ENCODE results near the gene MMRN2.
"Not testable (repeated sequence)": the region's sequence is repeated elsewhere in the genome, so short reads cannot be mapped to it uniquely, and the experiment has no call there.

The MMRN2 gene

DNA sequence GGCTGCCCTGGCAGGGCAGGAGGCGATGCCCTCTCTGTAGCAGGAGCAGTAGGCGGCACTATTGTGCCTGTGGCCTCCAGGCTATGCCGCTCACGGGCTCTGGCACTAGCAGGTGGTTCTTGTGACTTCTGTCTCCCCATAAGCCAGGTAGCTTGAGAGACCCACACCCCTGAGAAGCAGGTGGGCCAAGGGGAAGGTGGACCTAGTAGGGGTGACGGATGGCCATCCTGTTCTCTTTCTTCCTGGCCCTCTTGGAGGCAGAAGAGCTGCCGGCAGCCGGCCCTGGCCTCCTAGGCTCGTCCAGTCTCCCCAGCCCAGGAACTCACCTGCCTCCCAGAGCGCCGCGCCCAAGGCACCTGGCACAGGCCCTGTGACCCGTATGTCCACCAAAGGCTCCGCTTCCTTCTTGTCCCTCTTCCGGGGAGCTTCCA is 15.4 kb downstream of the MMRN2 start:
- no peak for DNase-seq (ENCODE audit: low read depth)

DNA sequence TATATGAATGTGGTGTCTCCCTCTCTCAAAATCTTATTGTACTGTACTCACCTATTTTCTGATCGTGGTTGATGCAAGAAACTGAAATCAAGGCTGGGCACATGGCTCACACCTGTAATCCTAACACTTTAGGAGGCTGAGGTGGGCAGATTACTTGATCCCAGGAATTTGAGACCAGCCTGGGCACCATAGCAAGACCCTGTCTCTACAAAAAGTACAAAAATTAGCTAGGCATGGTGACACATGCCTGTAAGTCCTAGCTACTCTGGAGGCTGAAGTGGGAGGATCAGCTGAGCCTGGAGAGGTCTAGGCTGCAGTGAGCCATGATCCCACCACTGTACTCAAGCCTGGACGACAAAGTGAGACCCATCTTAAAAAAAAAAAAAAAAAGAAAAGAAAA is 16.0 kb downstream of the MMRN2 start:
- no peak for DNase-seq (ENCODE audit: low read depth)

DNA sequence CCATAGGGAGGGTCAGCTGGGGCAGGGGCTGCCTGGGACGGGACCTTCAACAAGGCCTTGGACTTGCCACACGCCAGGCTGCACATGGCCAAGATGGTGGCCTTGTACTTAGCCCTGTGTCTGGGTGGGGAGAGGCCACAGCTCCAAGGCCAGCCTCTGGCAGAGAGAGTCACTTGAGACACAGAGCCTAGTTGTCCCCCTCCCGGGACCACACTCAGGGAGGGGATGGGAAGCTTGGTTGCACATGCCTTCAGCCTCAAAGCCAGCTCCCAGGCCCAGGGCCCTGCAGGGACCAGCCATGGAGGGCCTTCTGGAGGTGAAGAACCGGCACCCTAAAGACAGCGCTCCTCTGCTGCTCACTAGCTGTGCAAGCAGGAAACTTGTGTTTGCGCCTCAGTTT is 16.7 kb downstream of the MMRN2 start:
- DNase-seq (ENCODE audit: low read depth) = no peak

DNA sequence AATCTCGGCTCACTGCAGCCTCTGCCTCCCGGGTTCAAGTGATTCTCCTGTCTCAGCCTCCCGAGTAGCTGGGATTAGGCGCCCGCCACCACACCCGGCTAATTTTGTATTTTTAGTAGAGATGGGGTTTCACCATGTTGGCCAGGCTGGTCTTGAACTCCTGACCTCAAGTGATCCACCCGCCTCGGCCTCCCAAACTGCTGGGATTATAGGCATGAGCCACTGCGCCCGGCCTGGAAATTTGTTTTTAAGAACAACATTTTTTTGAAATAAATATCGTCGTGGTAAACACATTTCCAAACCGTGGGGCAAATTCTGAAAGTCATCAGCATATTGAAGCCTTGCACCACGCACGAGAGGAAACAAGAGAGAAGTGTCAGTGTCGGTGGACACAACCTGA is 17.3 kb downstream of the MMRN2 start:
- not testable (repeated sequence) for DNase-seq (ENCODE audit: low read depth)

DNA sequence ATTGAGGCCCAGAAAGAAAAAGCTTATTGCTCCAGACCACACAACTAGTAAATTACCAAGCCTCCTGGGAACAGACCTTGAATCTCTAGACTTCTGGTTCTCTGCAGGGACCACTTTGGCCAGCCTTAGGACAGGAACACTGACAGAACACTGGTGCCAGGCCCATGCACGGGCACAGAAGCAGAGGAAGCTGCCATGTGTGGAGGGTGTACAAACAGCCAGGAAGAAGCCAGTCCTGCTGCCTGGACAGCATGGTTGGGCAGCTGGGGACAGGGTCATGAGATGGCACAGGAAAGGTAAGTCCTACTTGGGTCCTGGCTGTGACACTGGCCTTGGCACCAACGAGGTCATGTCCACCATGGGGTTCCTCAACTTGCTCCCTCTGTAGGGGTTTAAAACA is 19.2 kb downstream of the MMRN2 start:
- no peak for DNase-seq (ENCODE audit: low read depth)

DNA sequence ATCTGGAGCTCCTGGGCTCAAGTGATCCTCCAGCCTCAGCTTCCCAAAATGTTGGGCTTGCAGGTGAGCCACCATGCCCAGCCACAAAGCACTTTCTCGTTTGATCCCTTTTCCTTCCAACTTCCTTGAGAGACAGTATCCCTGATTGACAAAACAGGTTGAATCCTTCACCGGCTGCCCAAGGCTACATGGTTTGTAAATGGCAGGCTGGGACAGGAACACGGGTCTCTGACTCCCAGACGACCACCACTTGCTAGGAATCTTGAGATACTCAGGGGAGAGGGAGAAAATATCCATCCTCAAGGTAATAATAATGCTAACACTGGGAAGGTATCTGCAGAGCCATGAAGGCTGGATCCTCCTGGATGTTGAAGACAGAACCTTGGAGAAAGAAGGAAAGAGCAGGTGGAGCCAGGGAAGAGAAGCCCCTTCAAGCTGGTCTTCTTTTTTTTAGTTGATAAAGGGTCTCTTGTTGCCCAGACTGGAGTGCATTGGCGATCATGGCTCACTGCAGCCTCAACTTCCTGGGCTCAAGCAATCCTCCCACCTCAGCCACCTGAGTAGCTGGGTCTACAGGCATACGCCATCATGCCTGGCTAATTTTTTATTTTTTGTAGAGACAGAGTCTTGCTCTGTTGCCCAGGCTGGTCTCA is 19.8 kb downstream of the MMRN2 start:
- DNase-seq (ENCODE audit: low read depth) = no peak

DNA sequence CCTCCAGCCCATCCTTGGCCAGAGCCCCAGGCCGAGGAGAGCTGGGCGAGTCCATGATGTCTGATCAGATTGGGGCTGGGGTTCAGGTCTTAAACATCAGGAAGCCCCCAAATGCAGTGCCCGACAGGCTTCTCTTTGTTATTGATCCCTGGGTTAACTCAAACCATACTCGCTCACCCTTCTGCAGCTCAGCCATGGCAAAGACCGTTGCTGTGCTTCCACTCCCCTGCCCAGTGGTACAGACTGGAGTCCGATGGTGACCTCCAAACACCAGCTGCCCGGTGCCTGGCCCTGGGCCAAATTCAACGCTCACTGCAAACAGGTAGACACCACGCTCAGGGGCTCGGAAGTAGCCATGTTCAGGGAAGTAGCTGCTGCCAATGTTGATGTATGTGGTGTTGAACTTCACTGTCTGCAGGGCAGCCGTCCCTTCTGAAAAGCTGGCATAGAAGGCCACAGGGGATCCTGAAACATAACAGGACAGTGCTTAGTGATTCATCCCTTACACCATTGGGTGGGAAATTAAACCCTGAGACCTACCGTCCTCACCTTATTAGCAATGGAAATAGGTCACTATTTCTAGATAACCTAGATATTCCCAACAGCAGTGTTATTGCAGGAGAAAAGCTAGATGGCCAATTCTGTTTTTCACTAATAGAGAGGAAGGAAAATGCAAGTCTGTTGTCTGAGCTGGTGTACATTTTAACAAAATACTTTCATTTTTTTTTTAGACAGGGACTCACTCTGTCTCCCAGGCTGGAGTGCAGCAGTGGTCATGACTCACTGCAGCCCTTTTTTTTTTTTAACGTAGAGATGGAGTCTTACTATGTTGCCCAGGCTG is 20.5 kb downstream of the MMRN2 start:
- DNase-seq (ENCODE audit: low read depth) = no peak

DNA sequence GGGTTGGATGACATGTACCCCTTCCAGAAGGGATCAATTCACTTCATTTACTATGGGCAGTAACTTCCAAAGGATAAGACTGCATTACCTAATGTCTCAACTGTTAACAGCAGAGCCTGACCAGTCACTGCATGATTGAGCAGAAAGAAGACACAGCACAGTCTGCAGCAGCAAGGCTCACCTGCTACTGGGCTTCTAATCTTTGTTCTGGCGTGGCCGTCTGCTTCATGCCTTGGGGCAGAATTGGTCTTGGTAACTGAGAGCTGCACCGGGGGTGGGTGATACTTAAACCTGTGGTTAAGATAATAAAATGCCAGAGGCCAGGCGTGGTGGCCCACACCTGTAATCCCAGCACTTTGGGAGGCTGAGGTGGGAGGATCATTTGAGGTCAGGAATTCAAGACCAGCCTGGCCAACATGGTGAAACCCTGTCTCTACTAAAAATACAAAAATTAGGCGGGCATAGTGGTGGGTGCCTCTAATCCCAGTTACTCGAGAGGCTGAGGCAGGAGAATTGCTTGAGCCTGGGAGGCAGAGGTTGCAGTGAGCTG is 23.2 kb downstream of the MMRN2 start:
- DNase-seq (ENCODE audit: low read depth) = not testable (repeated sequence)

DNA sequence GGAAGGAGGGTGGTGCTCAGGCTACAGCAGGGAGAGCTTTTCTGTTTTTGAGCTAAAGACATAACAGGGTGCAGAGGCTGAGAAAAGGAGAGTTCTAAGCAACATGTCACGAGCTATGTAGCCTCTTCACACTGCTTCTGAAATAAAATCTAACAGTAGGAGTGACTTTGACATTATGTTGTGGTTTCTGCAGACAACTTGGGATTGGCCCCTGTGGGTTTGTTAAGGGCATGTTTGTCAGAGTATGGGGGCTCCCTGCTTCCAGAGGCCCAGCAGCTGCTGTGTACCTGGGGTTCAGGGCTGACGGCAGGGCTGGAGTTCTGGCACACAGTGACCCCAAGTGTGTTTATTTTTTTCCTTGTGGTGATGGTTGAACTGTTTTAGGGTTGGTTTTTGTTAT is 24.7 kb downstream of the MMRN2 start:
- DNase-seq (ENCODE audit: low read depth) = no peak

DNA sequence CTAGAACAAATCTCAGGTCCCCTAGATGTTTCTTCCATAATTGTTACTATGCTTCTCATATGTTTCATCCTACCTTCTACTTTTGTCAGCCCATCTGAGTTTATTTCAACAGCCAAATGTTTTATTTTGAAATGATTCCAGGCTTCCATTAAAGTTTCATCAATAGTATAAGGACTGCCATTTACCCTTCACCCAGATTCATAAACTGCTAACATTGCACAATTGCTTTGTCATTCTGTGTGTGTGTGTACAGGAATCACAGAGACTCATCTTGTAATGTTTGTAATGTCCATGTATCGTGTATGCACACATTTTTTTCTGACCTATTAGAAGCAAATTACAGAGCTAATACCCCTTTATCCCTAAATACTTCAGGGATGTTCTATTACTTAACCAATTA is 25.5 kb downstream of the MMRN2 start:
- no peak for DNase-seq (ENCODE audit: low read depth)

DNA sequence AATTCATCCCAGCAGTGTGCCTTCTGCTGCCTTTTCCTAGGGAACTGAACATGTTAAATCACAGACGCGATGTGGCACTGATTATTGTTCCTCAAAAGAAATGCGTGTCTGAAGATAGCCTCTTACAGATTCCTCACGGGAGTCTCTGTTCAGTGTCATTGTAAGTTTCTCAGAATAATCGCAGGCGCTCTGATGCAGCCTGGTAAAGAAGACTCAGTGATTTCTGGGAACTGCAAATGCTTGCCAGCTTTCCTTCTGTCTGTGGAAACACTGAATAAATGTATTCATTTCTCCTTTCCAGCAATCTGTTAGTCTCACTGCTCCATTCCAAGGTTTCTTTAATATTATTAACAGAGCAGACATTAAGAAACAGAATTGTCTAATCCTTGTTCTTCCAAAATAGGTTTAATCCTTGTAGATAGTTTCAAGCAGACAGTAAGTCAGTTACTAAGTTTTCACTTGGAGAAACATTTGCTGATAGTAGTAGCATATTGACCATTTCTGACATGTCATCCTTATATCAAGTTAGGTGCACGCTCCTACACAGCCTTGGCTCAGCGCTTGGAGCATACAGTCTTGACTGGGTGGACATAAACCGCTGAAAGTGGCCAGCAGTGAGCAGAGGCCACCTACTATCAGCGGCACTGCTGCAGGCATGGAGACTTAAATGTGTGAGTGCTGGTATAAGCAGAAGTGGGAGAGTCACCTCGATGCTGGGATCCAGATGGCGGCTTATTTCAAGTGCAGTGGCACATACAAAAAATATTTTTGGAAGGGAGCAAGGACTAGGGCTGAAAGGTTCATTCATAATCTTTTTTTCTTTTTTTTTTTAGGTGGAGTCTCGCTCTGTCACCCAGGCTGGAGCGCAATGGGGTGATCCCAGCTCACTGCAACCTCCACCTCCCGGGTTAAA is 27.7 kb downstream of the MMRN2 start:
- DNase-seq (ENCODE audit: low read depth) = no peak

DNA sequence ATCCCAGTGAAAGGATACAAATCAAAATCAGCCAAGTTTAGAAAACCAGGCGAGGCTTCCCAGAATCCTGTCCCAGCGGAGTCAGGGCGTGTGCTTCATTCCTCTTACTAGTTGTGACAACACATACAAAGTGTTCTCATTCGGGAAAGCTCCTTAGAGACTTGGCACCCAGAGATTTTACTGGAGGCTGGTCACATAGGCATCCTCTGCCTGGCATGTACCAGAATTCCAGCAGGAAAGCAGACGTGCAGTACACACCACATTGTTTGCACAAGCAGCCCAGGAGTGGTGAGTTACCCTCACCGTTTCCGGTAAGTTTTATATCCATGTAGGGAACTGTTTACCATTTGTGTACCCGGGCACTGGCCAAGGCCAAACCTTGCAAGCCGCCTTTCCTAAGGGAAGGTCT is 34.9 kb downstream of the MMRN2 start:
- no peak for DNase-seq (ENCODE audit: low read depth)

DNA sequence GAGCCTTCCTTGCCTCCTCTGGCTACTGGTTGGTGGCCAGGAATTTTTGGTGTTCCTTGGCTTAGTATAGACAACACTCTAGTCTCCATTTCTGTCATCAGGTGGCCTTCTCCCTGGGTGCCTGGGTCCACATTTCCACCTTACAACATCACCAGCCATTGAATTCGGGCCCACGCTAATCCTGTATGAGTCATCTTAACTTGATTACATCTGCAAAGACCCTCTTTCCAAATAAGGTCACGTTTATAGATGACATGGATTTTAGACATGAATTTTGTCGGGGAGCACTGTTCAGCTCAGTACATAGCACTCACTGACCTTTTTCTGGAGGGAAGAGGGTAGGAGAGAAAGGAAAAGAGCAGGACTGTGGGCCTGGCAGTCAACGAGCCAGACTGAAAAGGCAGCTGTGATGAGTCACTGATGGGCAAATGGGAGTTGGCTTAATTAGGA is 39.4 kb downstream of the MMRN2 start:
- no peak for DNase-seq (ENCODE audit: low read depth)

DNA sequence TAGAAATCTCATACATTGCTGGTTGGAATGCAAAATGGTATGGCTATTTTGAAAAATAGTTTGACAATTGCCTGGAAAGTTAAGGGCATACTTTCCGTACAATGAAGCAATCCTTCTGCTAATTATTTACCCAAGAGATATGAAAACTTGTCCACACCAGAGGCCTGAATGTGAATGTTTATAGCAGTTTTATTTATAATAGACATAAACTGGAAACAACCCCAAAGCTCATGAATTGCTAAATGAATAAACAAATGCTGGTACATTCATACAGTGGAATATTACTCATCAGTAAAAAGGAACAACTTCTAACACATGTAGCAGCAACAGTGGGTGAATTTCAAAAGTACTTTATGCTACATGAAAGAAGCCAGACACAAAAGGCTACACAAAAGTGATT is 42.7 kb downstream of the MMRN2 start:
- DNase-seq (ENCODE audit: low read depth) = no peak

DNA sequence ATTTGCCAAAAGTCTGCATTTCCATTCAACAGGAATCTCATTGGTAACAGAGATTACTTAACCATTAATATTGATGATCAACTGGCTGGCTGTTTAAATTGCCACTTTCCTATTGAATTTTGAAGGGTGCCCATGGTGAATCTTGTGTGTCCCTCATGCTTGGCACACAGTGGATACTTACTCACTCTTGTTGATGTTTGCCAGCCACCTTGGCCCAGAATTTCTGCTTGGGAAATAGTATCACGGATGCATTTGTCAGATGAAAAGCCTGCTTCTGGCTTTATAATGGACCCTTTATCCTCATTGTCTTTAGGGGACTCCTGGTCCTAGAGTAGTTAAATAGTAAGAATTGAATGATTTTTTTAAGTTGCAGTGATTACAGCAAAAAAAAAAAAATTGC is 52.0 kb downstream of the MMRN2 start:
- DNase-seq (ENCODE audit: low read depth) = no peak

DNA sequence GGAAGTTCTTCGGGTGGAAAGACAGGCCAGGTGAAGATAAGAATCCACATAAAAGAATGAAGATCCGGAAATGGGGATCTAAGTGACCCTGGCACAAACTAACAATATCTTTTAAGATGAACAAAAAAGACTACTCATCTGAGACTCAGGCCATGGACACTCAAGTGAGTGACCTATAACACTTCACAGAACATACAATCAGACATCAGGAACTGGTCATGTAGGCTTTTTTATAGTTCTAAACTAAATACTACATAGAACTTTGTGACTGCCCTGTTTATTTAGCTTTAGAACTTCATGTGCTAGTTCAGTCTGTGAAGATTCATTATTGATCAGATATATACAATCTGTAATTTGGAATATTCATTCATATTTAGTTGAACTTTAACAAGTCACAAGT is 52.8 kb downstream of the MMRN2 start:
- no peak for DNase-seq (ENCODE audit: low read depth)

DNA sequence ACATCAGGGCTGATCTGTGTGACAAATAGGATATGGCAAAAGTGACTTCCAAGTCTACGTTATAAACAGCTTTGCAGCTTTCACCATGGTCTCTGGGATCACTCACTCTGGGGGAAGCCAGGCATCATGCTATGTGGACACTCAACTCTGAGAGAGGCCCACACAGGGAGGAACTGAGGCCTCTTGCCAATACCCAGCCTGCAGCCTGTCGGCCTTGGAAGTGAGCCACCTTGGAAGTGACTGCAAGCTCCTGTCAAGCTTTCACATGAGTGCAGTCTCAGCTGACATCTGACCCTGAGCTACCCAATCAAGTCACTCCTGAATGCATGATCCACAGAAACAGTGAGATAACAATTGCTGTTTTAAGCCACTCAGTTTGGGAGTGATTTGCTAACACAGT is 56.5 kb downstream of the MMRN2 start:
- no peak for DNase-seq (ENCODE audit: low read depth)

DNA sequence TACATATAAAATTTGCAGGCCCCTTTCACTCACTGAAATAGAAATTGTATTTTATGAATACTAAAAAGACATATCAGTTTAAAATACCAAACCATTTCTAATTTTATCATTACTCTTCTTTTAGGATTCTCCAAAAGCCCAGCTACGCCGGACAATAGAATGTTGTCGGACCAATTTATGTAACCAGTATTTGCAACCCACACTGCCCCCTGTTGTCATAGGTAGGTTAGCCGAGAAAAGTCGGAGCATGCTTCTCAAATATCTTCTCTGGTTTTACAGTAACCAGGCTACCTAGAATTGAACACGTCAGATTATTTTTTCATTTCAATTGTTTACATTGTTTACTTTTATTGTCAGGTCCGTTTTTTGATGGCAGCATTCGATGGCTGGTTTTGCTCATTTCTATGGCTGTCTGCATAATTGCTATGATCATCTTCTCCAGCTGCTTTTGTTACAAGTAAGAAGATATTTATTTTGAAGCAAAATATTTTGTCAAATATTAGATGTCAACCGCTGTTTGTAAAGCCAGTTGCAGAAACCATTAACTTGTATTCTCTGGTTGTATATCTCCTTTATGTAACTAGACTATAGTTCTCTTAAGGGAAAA is 57.6 kb downstream of the MMRN2 start:
- DNase-seq (ENCODE audit: low read depth) = peak; percentile 12

DNA sequence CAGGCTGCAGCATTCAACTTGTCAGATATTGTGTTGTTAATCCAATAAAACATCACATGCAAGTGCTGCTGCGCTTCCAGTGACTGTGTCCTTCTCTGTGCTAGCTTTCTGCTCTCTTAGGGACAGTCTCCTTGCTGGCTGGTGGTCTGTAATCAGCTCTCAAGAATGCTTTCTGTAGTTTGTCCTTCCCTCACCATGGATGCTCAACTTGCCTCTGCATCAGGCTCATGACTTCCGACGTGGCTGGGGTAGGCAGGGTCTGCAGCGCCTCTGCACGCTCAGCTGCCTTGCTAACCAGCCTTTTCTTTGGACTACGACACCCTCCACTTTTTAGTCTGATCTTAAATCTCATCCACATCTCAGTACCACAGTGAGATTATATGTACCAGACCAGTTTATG is 58.3 kb downstream of the MMRN2 start:
- no peak for DNase-seq (ENCODE audit: low read depth)

DNA sequence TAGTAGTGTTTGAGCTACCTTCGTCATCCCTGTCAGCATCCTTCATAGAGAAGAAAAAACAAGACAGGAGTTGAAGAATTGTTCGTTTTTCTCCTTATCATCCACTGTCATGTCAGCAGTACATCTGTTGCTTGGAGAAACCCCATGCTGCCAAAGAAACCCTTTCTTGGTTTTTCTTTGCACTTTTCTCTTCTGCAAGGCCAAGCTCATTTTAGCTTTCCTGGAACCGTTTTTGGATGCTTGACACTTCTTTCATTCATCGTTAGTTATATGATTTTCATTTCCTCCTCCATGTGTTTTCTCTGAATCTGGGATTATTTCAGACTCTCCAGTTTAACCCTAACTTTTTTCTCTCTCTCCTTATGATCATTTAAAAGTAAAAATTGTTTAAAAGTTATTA is 58.9 kb downstream of the MMRN2 start:
- DNase-seq (ENCODE audit: low read depth) = no peak

DNA sequence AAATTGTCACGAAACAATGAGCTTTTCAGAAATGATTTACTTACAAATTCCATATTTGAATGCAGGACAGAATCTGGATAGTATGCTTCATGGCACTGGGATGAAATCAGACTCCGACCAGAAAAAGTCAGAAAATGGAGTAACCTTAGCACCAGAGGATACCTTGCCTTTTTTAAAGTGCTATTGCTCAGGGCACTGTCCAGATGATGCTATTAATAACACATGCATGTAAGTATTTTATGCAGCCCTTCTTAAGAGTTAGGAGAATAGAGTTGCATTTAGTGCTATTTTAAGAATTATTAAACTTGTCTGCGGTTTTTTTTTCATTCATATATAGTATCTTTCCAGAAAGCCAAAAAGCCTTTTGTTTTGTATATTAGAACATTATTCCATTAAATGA is 67.4 kb downstream of the MMRN2 start:
- DNase-seq (ENCODE audit: low read depth) = no peak

Data from stimulated activated CD8-positive, alpha-beta memory T cell treated with anti-CD3 and anti-CD28 coated beads, Interleukin-4, amount 100 ng/mL, for 24 hours (primary cell).